ENCODE results near the gene NOX5. TPM values are rescaled to one million over a fixed set of nuclear protein-coding genes. Genes with fewer than 3 reads are reported as not detected.

Gene NOX5
- total and polyA plus RNA-seq, 10 of the 15 experiments (the other 5 are each of a cell fraction or from before 2014, with no cell fraction given): not detected

GRCh38 chr15:69074001-69074842 is 59.7 kb downstream of the NOX5 start (continued):
- TF ChIP-seq CREB1 (IDR thresholded peaks at IDR 0.05; ENCODE audit: low read depth): no peak

- H4K20me1 ChIP-seq (ENCODE audit: control insufficient read depth, insufficient read depth): no peaks in the 10 kb centered on the region
- DNase-seq (ENCODE audit: low read depth, low spot score) (no peak), FAIRE-seq (no peak), ATAC-seq (no peak)
- H3K4me1 ChIP-seq (ENCODE audit: control insufficient read depth, insufficient read depth, low read length): no peaks in the 10 kb centered on the region
- no TSS peak for BruUV-seq (replicated peaks)
- no peaks in the 10 kb centered on the region for H3K79me2 ChIP-seq (ENCODE audit: control insufficient read depth, insufficient read depth, low read length)
- in situ Hi-C loops (cut with MboI): no loop called here
- SMC1A ChIA-PET (ENCODE audit: uncharacterized antibody, unreplicated experiment): no interaction called here
- no peak overlapping the region for H3K4me3 ChIP-seq
- H3K36me3 ChIP-seq (ENCODE audit: control insufficient read depth in 2 of 2, insufficient read depth in 2 of 2, low read length in 1 of 2): no peaks in the 10 kb centered on the region
- RAD21 ChIA-PET (ENCODE audit: unreplicated experiment): no interaction called here
- CTCF ChIA-PET: no interaction called here
- no peaks in the 10 kb centered on the region for H3K9me3 ChIP-seq (replicated peaks; ENCODE audit: control insufficient read depth, insufficient read depth, low read length)
- TF ChIP-seq BCL3 (IDR thresholded peaks at IDR 0.05; ENCODE audit: borderline replicate concordance, insufficient read depth, low read depth, low read length, poor library complexity, severe bottlenecking) (no peak), SMAD1 (IDR thresholded peaks at IDR 0.05; ENCODE audit: low read depth, partially characterized antibody) (no peak), CEBPB (IDR thresholded peaks at IDR 0.05; ENCODE audit: borderline replicate concordance in 1 of 2, low read depth in 2 of 2, low read length in 2 of 2) (no peak), NR2F1 (conservative IDR thresholded peaks at IDR 0.05) (no peak), ZBTB11 (CRISPR knock-in tag; IDR thresholded peaks at IDR 0.05) (no peak), ATF7 (IDR thresholded peaks at IDR 0.05; ENCODE audit: low read depth) (no peak)
- H3K27ac ChIP-seq (ENCODE audit: control insufficient read depth, insufficient read depth): no peak overlapping the region
- intact Hi-C loops (cut with micrococcal nuclease; ENCODE audit: unreplicated experiment): no loop called here
- H3K4me2 ChIP-seq (ENCODE audit: control insufficient read depth, insufficient read depth): no peak overlapping the region
- POLR2A ChIA-PET: no interaction called here
- no peak overlapping the region for H3K9ac ChIP-seq (ENCODE audit: control insufficient read depth, insufficient read depth, low read length)
- WGBS (ENCODE audit: insufficient coverage, insufficient replicate concordance, low lambda C conversion rate, missing lambda C conversion rate): 26% methylated on average over 6 of the region's 6 CpGs
- peaks cover 2 to 3% of the 10 kb centered on the region in 2 experiments; a peak in 3 of 4 replicates for H3K27me3 ChIP-seq (replicated peaks in 1 of 2; ENCODE audit: control insufficient read depth in 2 of 2, insufficient read depth in 2 of 2, low read length in 1 of 2)
- no peak overlapping the region for H2AFZ ChIP-seq (ENCODE audit: control insufficient read depth, low read depth, low read length)
Measured at GRCh38 chr15:69074843-69075224, 60.3 kb downstream of the NOX5 start.
